Heart left ventricle (tissue), 13 donors: Measurements from ENCODE around the gene SLX9.

Experiments
- CTCF ChIP-seq, 12 donors: fragments of 200-600 bp; sonication (generic) in 4 of 12; IDR thresholded peaks; one replicate each; pipeline versions ENCODE4 v1.5.0 to v1.8.0; 2018 to 2022; ENCODE audit warnings: antibody characterized with exemption in 12 of 12, mild to moderate bottlenecking in 5 of 12
- POLR2A ChIP-seq, 2 donors: fragments of 450-650 bp; IDR thresholded peaks; one replicate each; pipeline ENCODE4 v1.6.1; 2017; ENCODE audit warnings: antibody characterized with exemption in 2 of 2, mild to moderate bottlenecking in 2 of 2, moderate library complexity in 2 of 2
- donor health status: ischemic (EF 13 %, LVEDD 7.1; RV severe dilation, severe dysfunction).
- donor health status: DM: no; HTN: yes; CAD: no.
- donor health status: DM: no; HTN: no; CAD: no.
- donor health status: ischemic (EF 25% LVEDD 6.9; RV normal size, moderate dysfunction).
- donor health status: ischemic (EF 25% LVEDD 5.7; RV mildly dilated, moderate dysfunction).
- donor health status: ischemic (EF 35%, LVEDD 5.7; RV mildly dilated, moderate dysfunction).
- donor health status: nonischemic (EF 11% LVEDD 7.7; RV severe dilation, severe dysfunction).
- donor health status: DM: yes; HTN: yes; CAD: no.
- donor health status: PGD.
- donor health status: ischemic (EF 29% LVEDD 5.4; RV normal size, mild dysfunction).
- donor health status: nonischemic (EF 23%, LVEDD 6.1; RV moderate dilation, normal function).

DNA sequence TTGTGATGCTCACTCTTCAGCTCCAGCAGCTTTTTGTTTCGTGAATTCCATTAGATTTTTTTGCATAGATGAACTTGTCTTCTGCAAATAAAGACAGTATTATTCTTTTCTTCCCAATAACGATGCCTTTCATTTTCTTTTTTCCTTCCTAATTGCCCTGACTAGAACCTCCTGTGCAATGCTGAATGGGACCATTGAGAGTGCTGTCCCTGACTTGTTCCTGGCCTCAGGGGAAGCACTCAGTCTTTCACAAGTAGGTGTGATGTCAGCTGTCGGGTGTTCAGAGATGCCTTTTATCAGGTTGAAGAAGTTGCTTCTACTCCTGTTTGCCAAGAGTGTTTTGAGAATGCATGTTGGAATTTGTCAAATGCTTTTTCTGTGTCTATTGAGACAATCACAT, 70.3 kb downstream of the SLX9 start:
- TF ChIP-seq POLR2A (IDR thresholded peaks at IDR 0.05) = no peak
- TF ChIP-seq CTCF (IDR thresholded peaks at IDR 0.05) = no peak
